ENCODE data around the gene MORN3. TPM values are rescaled to one million over a fixed set of nuclear protein-coding genes. Genes with fewer than 3 reads are reported as not detected.

The MORN3 gene
- total and polyA plus RNA-seq, 2 of the 4 experiments (the other 2 are of a cell fraction), result 0.18 to 0.22 TPM

GRCh38 chr12:121600702-121601336 is 68.6 kb downstream of the MORN3 start:
- ChIA-PET CTCF (no interaction called here), POLR2A (ENCODE audit: unreplicated experiment) (no interaction called here)
- in situ Hi-C loops (cut with MboI; ENCODE audit: low sequenced_read_pairs), result no loop called here
- Histone ChIP-seq H4K91ac (ENCODE audit: insufficient read depth, low read depth, low read length) (no peak overlapping the region), H3K27ac (ENCODE audit: insufficient read depth, low read length) (no peak overlapping the region), H2BK20ac (ENCODE audit: low read depth, low read length) (no peak overlapping the region), H2AK9ac (replicated peaks; ENCODE audit: low read depth, low read length, poor library complexity) (no peak overlapping the region), H3K9me3 (ENCODE audit: control insufficient read depth, insufficient read depth, low read length) (no peaks in the 10 kb centered on the region), H3K4me3 (ENCODE audit: insufficient read depth, low read depth, low read length) (no peak overlapping the region), H3K4me2 (ENCODE audit: low read depth, low read length) (no peak overlapping the region), H3K9ac (ENCODE audit: low read depth, low read length) (no peak overlapping the region), H2AFZ (replicated peaks; ENCODE audit: low read length, poor library complexity) (no peak overlapping the region), H3K14ac (replicated peaks; ENCODE audit: low read depth, low read length) (no peak overlapping the region), H3K23ac (ENCODE audit: low read depth, low read length) (no peak overlapping the region), H3K36me3 (ENCODE audit: control insufficient read depth, insufficient read depth, low read length) (no peaks in the 10 kb centered on the region), H3K56ac (ENCODE audit: extremely low read depth, insufficient read depth, low read length) (no peak overlapping the region), H2AK5ac (ENCODE audit: low read depth, low read length) (no peak overlapping the region), H2BK120ac (ENCODE audit: low read depth, low read length) (no peak overlapping the region), H2BK15ac (ENCODE audit: low read depth, low read length) (no peak overlapping the region), H3K4me1 (ENCODE audit: control insufficient read depth, insufficient read depth, low read length) (no peaks in the 10 kb centered on the region), H3K9me1 (ENCODE audit: insufficient read depth, low read length) (no peaks in the 10 kb centered on the region), H3K4ac (ENCODE audit: low read depth, low read length) (no peak overlapping the region), H3K79me1 (ENCODE audit: low read depth in 1 of 2, low read length in 2 of 2) (no peaks in the 10 kb centered on the region), H2BK5ac (ENCODE audit: low read depth, low read length, poor library complexity, severe bottlenecking) (no peak overlapping the region), H3K27me3 (ENCODE audit: control insufficient read depth, insufficient read depth, low read length) (no peaks in the 10 kb centered on the region), H4K20me1 (ENCODE audit: insufficient read depth, low read length) (no peaks in the 10 kb centered on the region), H4K5ac (ENCODE audit: low read depth, low read length) (no peak overlapping the region), H3K18ac (ENCODE audit: low read depth, low read length) (no peak overlapping the region), H4K8ac (ENCODE audit: low read depth in 2 of 2, low read length in 2 of 2) (no peak overlapping the region)
- ATAC-seq (ENCODE audit: low read depth) (no peak), DNase-seq (no peak)
- TF ChIP-seq RAD21 (IDR thresholded peaks at IDR 0.05; ENCODE audit: low read length) (no peak), BHLHE40 (IDR thresholded peaks at IDR 0.05; ENCODE audit: low read depth, low read length) (no peak), CEBPB (IDR thresholded peaks at IDR 0.05; ENCODE audit: low read depth, low read length) (no peak), RCOR1 (IDR thresholded peaks at IDR 0.05; ENCODE audit: insufficient replicate concordance, low read length) (no peak), MAFK (IDR thresholded peaks at IDR 0.05; ENCODE audit: low read depth, low read length) (no peak), RFX5 (IDR thresholded peaks at IDR 0.05; ENCODE audit: low read depth, low read length) (no peak), CHD1 (IDR thresholded peaks at IDR 0.05; ENCODE audit: low read depth, low read length) (no peak), POLR2A (IDR thresholded peaks at IDR 0.05; ENCODE audit: low read depth, low read length) (no peak), ELK1 (IDR thresholded peaks at IDR 0.05; ENCODE audit: borderline replicate concordance, low read depth, low read length) (no peak), NFE2L2 (IDR thresholded peaks at IDR 0.05; ENCODE audit: low read depth, low read length) (no peak)
- no CpG with 5 or more reads among the region's 6 CpGs for WGBS, 2 experiments (ENCODE audit: extremely low coverage in 2 of 2, insufficient read length in 1 of 2)
- no TSS peak for BruUV-seq (replicated peaks)
- intact Hi-C loops (cut with micrococcal nuclease), result no loop called here
- dilution Hi-C loops (cut with HindIII; ENCODE audit: low sequenced_read_pairs, unreplicated experiment), result no loop called here

Small RNAs within 50 kb of the gene (microRNA-seq; reads per million reads assigned to microRNA genes)
- gene RNU6-1004P (ENCODE audit: insufficient read depth, insufficient read length), result not detected

Small RNAs within 50 kb of the gene (small RNA-seq; reads per million reads assigned to genes)
- gene RNU6-1004P, result 0 reads per million in 5 experiments

Other genes with a start within 250 kb of the MORN3 start
- gene KDM2B, start 88.6 kb downstream of the MORN3 start, total RNA-seq (2012; rRNA removed), result 21.1 and 24.2 TPM in 2 replicates
- 22.6 and 30.7 TPM in 2 replicates for gene KDM2B, start 88.6 kb downstream of the MORN3 start, polyA plus RNA-seq (2012; rRNA removed)
- 3.9 and 4.4 TPM in 2 replicates for gene ORAI1, start 43.1 kb downstream of the MORN3 start, total RNA-seq (2012; rRNA removed)
- 22.7 and 31.1 TPM in 2 replicates for gene ORAI1, start 43.1 kb downstream of the MORN3 start, polyA plus RNA-seq (2012; rRNA removed)
- gene TMEM120B, start 43.1 kb upstream of the MORN3 start, total RNA-seq (2012; rRNA removed), result 9.2 and 10.6 TPM in 2 replicates
- 18.3 and 18.4 TPM in 2 replicates for gene TMEM120B, start 43.1 kb upstream of the MORN3 start, polyA plus RNA-seq (2012; rRNA removed)
- gene RHOF, start 124.0 kb upstream of the MORN3 start, total RNA-seq (2012; rRNA removed), result 3.0 and 3.9 TPM in 2 replicates
- gene RHOF, start 124.0 kb upstream of the MORN3 start, polyA plus RNA-seq (2012; rRNA removed), result 5.1 and 5.3 TPM in 2 replicates
- 0.83 and 0.90 TPM in 2 replicates for gene SETD1B, start 134.4 kb upstream of the MORN3 start, total RNA-seq (2012; rRNA removed)
- gene SETD1B, start 134.4 kb upstream of the MORN3 start, polyA plus RNA-seq (2012; rRNA removed), result 5.1 and 5.5 TPM in 2 replicates
- 0.18 TPM in 1 of 2 replicates, not detected in the other for gene HPD, start 189.2 kb upstream of the MORN3 start, total RNA-seq (2012; rRNA removed)
- gene HPD, start 189.2 kb upstream of the MORN3 start, polyA plus RNA-seq (2012; rRNA removed), result 0.14 and 0.15 TPM in 2 replicates
- gene PSMD9, start 219.1 kb upstream of the MORN3 start, total RNA-seq (2012; rRNA removed), result 142 and 156 TPM in 2 replicates
- gene PSMD9, start 219.1 kb upstream of the MORN3 start, polyA plus RNA-seq (2012; rRNA removed), result 135 and 138 TPM in 2 replicates
- 9.1 and 9.4 TPM in 2 replicates for gene CFAP251, start 248.9 kb upstream of the MORN3 start, total RNA-seq (2012; rRNA removed)
- gene CFAP251, start 248.9 kb upstream of the MORN3 start, polyA plus RNA-seq (2012; rRNA removed), result 6.8 and 7.8 TPM in 2 replicates

Data from IMR-90 (cell line).